ENCODE results near the gene MEIS2.

GRCh38 chr15:37094915-37095711 lies 5.2 kb downstream of the MEIS2 start:
- TF ChIP-seq CTCF (IDR thresholded peaks at IDR 0.05) (no peak), POLR2AphosphoS5 (IDR thresholded peaks at IDR 0.05) (no peak)

Data from stomach (tissue), 4 donors.